NCI-H748 (cell line): Measurements from ENCODE around the gene MX1.

Experiments
- DNase-seq: peaks from one replicate; lab custom pipeline; 2025; ENCODE audit not compliant: unreplicated experiment; lab: John Stamatoyannopoulos, UW

MX1 gene

GRCh38 chr21:41431788-41432548, 5.9 kb downstream of the MX1 start:
- no peak for DNase-seq

- DNase-seq = no peak
Measured at GRCh38 chr21:41432562-41433460, 6.8 kb downstream of the MX1 start.

- no peak for DNase-seq
Measured at GRCh38 chr21:41433566-41433965, 7.5 kb downstream of the MX1 start.

- DNase-seq = no peak
Measured at GRCh38 chr21:41435706-41436105, 9.7 kb downstream of the MX1 start.

- DNase-seq = no peak
Measured at GRCh38 chr21:41437729-41438128, 11.7 kb downstream of the MX1 start.

- no peak for DNase-seq
Measured at GRCh38 chr21:41438425-41439113, 12.5 kb downstream of the MX1 start.

- DNase-seq = no peak
Measured at GRCh38 chr21:41439248-41439647, 13.2 kb downstream of the MX1 start.

GRCh38 chr21:41441546-41441945, 15.5 kb downstream of the MX1 start:
- no peak for DNase-seq

GRCh38 chr21:41442481-41443186, 16.6 kb downstream of the MX1 start:
- no peak for DNase-seq

GRCh38 chr21:41443562-41443961, 17.5 kb downstream of the MX1 start:
- DNase-seq = no peak

GRCh38 chr21:41444703-41445464, 18.8 kb downstream of the MX1 start:
- no peak for DNase-seq

GRCh38 chr21:41445465-41445862, 19.4 kb downstream of the MX1 start:
- DNase-seq = no peak

- no peak for DNase-seq
Measured at GRCh38 chr21:41446586-41446985, 20.5 kb downstream of the MX1 start.

- no peak for DNase-seq
Measured at GRCh38 chr21:41447356-41447755, 21.3 kb downstream of the MX1 start.

- DNase-seq = no peak
Measured at GRCh38 chr21:41449613-41450012, 23.6 kb downstream of the MX1 start.

- DNase-seq = no peak
Measured at GRCh38 chr21:41451753-41452676, 26.0 kb downstream of the MX1 start.

- DNase-seq = no peak
Measured at GRCh38 chr21:41453198-41453597, 27.2 kb downstream of the MX1 start.

GRCh38 chr21:41453761-41454160, 27.7 kb downstream of the MX1 start:
- DNase-seq = no peak

- no peak for DNase-seq
Measured at GRCh38 chr21:41458121-41458520, 32.1 kb downstream of the MX1 start.
